Activated CD4-positive, alpha-beta memory T cell treated with anti-CD3 and anti-CD28 coated beads for 36 hours (primary cell): ENCODE results near the gene RSKR. TPM values are rescaled to one million over a fixed set of nuclear protein-coding genes. Genes with fewer than 3 reads are reported as not detected.

Source experiments
- CTCF ChIA-PET: fragments of 350-600 bp; sonication (Branson Sonifier 250); formaldehyde crosslinking; loops from one replicate; lab custom pipeline; 2021; ENCODE audit warnings: antibody characterized with exemption, inconsistent platforms; lab: Charles Lee
- POLR2A ChIA-PET: fragments of 350-600 bp; sonication (Branson Sonifier 250); formaldehyde crosslinking; loops from one replicate; lab custom pipeline; 2021; ENCODE audit warnings: antibody characterized with exemption; lab: Charles Lee
- DNase-seq: peaks from one replicate; pipeline ENCODE4 v3.0.0-alpha.2; 2020
- H3K27ac Mint-ChIP-seq: one replicate; pipeline ENCODE4 v1.8.0; 2021; ENCODE audit warnings: mixed read lengths
- H3K27me3 Mint-ChIP-seq: one replicate; pipeline ENCODE4 v1.8.0; 2021; ENCODE audit warnings: mixed read lengths
- H3K36me3 Mint-ChIP-seq: one replicate; pipeline ENCODE4 v1.8.0; 2021; ENCODE audit warnings: mixed read lengths
- H3K4me1 Mint-ChIP-seq: one replicate; pipeline ENCODE4 v1.8.0; 2021; ENCODE audit warnings: low read depth, mixed read lengths
- H3K4me3 Mint-ChIP-seq: one replicate; pipeline ENCODE4 v1.8.0; 2021; ENCODE audit warnings: mild to moderate bottlenecking, mixed read lengths
- H3K9me3 Mint-ChIP-seq: one replicate; pipeline ENCODE4 v1.8.0; 2021; ENCODE audit warnings: mixed read lengths
- intact Hi-C: fragments of 100-400 bp; cut with micrococcal nuclease; formaldehyde crosslinking; loops from one replicate; pipeline ENCODE4 v1.15.1; 2023
- total RNA-seq, 2 experiments: library from RNA; stranded (reverse); gene quantifications; one replicate each; pipeline ENCODE4 v1.2.3, GENCODE V29; 2021

The RSKR gene
- total RNA-seq, 2 experiments from 2014 or later, result 14.2 to 17.5 TPM

- intact Hi-C loops, result loop anchor here (1.0 to 5.0 kb wide), 6 partner anchors 20 to 353 kb away; partner anchors contain the start of genes BLTP2, PHF12, PROCA1 and SUPT6H
- ChIA-PET CTCF (interaction anchor here (0.6 to 1.6 kb wide), 7 partner anchors 14 to 50 kb away, joined by 3 to 7 read pairs (median 5); partner anchors contain the start of gene PIGS), POLR2A (interaction anchor here (0.6 to 2.4 kb wide), 17 partner anchors 8 to 297 kb away, joined by 3 to 28 read pairs (median 6); partner anchors contain the start of genes ALDOC, BLTP2, PIGS and PROCA1)
- Mint-ChIP-seq H3K9me3 (no peaks in the 10 kb centered on the region), H3K36me3 (peaks cover 11% of the 10 kb centered on the region), H3K4me1 (peaks cover 21% of the 10 kb centered on the region), H3K27me3 (no peaks in the 10 kb centered on the region), H3K27ac (peak within 1 kb of the TSS; percentile 93), H3K4me3 (peak within 1 kb of the TSS; percentile 93)
- peak; percentile 97 for DNase-seq
Measured at GRCh38 chr17:28598799-28599310, 15.1 kb downstream of the RSKR start, which contains the start of gene SPAG5. Gene SPAG5, minus strand, starts transcription at chr17:28599025. Its CDS starts 79 bp downstream, at chr17:28598946.

GRCh38 chr17:28598389-28598788 is 15.6 kb downstream of the RSKR start:
- Mint-ChIP-seq H3K4me3 (peak overlapping the region; percentile 93), H3K27me3 (no peaks in the 10 kb centered on the region), H3K36me3 (peaks cover 11% of the 10 kb centered on the region), H3K4me1 (peaks cover 21% of the 10 kb centered on the region), H3K9me3 (no peaks in the 10 kb centered on the region), H3K27ac (peak overlapping the region; percentile 93)
- CTCF ChIA-PET, result interaction anchor here (0.8 to 1.5 kb wide), 5 partner anchors 14 to 519 kb away, joined by 3 to 6 read pairs (median 5); partner anchors contain the start of genes ALDOC and PIGS
- no peak for DNase-seq
- POLR2A ChIA-PET, result interaction anchor here (1.3 to 2.4 kb wide), 4 partner anchors 15 to 64 kb away, joined by 4 to 28 read pairs (median 9); partner anchors contain the start of genes BLTP2, PIGS, SDF2 and SUPT6H
- intact Hi-C loops, result loop anchor here (2.0 to 5.0 kb wide), 2 partner anchors 112 to 354 kb away; partner anchors contain the start of genes PHF12 and PROCA1

- CTCF ChIA-PET, result interaction anchor here (0.8 to 1.5 kb wide), 4 partner anchors 15 to 519 kb away, joined by 3 to 6 read pairs (median 4); partner anchors contain the start of genes ALDOC and PIGS
- Mint-ChIP-seq H3K4me3 (peak overlapping the region; percentile 93), H3K27ac (peak overlapping the region; percentile 93), H3K27me3 (no peaks in the 10 kb centered on the region), H3K9me3 (no peaks in the 10 kb centered on the region), H3K36me3 (peaks cover 17% of the 10 kb centered on the region), H3K4me1 (peaks cover 21% of the 10 kb centered on the region)
- no peak for DNase-seq
- intact Hi-C loops, result loop anchor here (2.0 to 5.0 kb wide), 2 partner anchors 113 to 355 kb away; partner anchors contain the start of genes PHF12 and PROCA1
- POLR2A ChIA-PET, result interaction anchor here (0.8 to 2.4 kb wide), 5 partner anchors 15 to 65 kb away, joined by 3 to 28 read pairs (median 7); partner anchors contain the start of genes BLTP2, PIGS, SDF2 and SUPT6H
Measured at GRCh38 chr17:28597606-28598383, 16.2 kb downstream of the RSKR start.

- CTCF ChIA-PET, result interaction anchor here (1.0 to 1.2 kb wide), 2 partner anchors 19 to 87 kb away, joined by 3 to 4 read pairs; no protein-coding TSS in a partner anchor
- DNase-seq, result no peak
- no peaks in the 10 kb centered on the region for H3K27me3 Mint-ChIP-seq
- peaks cover under 1% of the 10 kb centered on the region for H3K4me1 Mint-ChIP-seq
- intact Hi-C loops, result no loop called here
- H3K27ac Mint-ChIP-seq, result no peak overlapping the region
- POLR2A ChIA-PET, result interaction anchor here (0.7 to 1.6 kb wide), 4 partner anchors 15 to 70 kb away, joined by 3 to 5 read pairs (median 3); partner anchors contain the start of genes ALDOC, PIGS, SDF2 and SUPT6H
- H3K36me3 Mint-ChIP-seq, result peaks cover 38% of the 10 kb centered on the region
- H3K4me3 Mint-ChIP-seq, result no peak overlapping the region
- no peaks in the 10 kb centered on the region for H3K9me3 Mint-ChIP-seq
Measured at GRCh38 chr17:28592260-28592659, 21.7 kb downstream of the RSKR start.

- ChIA-PET CTCF (no interaction called here), POLR2A (interaction anchor here (1.0 kb wide), 1 partner anchor 9 kb away, joined by 3 read pairs; the partner anchor contains the start of gene ALDOC)
- DNase-seq, result no peak
- peaks cover 32% of the 10 kb centered on the region for H3K36me3 Mint-ChIP-seq
- H3K9me3 Mint-ChIP-seq, result no peaks in the 10 kb centered on the region
- no peaks in the 10 kb centered on the region for H3K27me3 Mint-ChIP-seq
- H3K27ac Mint-ChIP-seq, result no peak overlapping the region
- intact Hi-C loops, result no loop called here
- H3K4me3 Mint-ChIP-seq, result no peak overlapping the region
- H3K4me1 Mint-ChIP-seq, result no peaks in the 10 kb centered on the region
Measured at GRCh38 chr17:28585851-28586250, 28.1 kb downstream of the RSKR start.

GRCh38 chr17:28584434-28584833 is 29.6 kb downstream of the RSKR start:
- Mint-ChIP-seq H3K27me3 (no peaks in the 10 kb centered on the region), H3K27ac (no peak overlapping the region), H3K9me3 (no peaks in the 10 kb centered on the region), H3K36me3 (peaks cover 41% of the 10 kb centered on the region), H3K4me3 (no peak overlapping the region), H3K4me1 (peaks cover 14% of the 10 kb centered on the region)
- intact Hi-C loops, result no loop called here
- no peak for DNase-seq
- CTCF ChIA-PET, result interaction anchor here (1.1 to 1.2 kb wide), 2 partner anchors 29 to 63 kb away, joined by 3 read pairs; no protein-coding TSS in a partner anchor
- POLR2A ChIA-PET, result interaction anchor here (0.8 kb wide), 1 partner anchor 10 kb away, joined by 3 read pairs; no protein-coding TSS in a partner anchor

GRCh38 chr17:28582513-28582912 is 31.5 kb downstream of the RSKR start:
- no peak overlapping the region for H3K27ac Mint-ChIP-seq
- no peaks in the 10 kb centered on the region for H3K27me3 Mint-ChIP-seq
- H3K9me3 Mint-ChIP-seq, result no peaks in the 10 kb centered on the region
- DNase-seq, result no peak
- ChIA-PET CTCF (no interaction called here), POLR2A (interaction anchor here (0.7 to 1.4 kb wide), 2 partner anchors 16 to 1714 kb away, joined by 3 to 4 read pairs; partner anchors contain the start of gene SPAG5)
- intact Hi-C loops, result no loop called here
- peaks cover 23% of the 10 kb centered on the region for H3K4me1 Mint-ChIP-seq
- H3K4me3 Mint-ChIP-seq, result no peak overlapping the region
- H3K36me3 Mint-ChIP-seq, result peaks cover 44% of the 10 kb centered on the region

GRCh38 chr17:28580959-28581358 is 33.0 kb downstream of the RSKR start:
- intact Hi-C loops, result no loop called here
- no peaks in the 10 kb centered on the region for H3K27me3 Mint-ChIP-seq
- CTCF ChIA-PET, result no interaction called here
- peaks cover 44% of the 10 kb centered on the region for H3K36me3 Mint-ChIP-seq
- H3K27ac Mint-ChIP-seq, result no peak overlapping the region
- H3K4me3 Mint-ChIP-seq, result no peak overlapping the region
- H3K4me1 Mint-ChIP-seq, result peaks cover 32% of the 10 kb centered on the region
- POLR2A ChIA-PET, result interaction anchor here (1.1 kb wide), 1 partner anchor 9 kb away, joined by 4 read pairs; no protein-coding TSS in a partner anchor
- DNase-seq, result no peak
- H3K9me3 Mint-ChIP-seq, result no peaks in the 10 kb centered on the region

GRCh38 chr17:28579526-28579925 is 34.5 kb downstream of the RSKR start:
- peaks cover 38% of the 10 kb centered on the region for H3K36me3 Mint-ChIP-seq
- H3K4me1 Mint-ChIP-seq, result peaks cover 35% of the 10 kb centered on the region

GRCh38 chr17:28578246-28579195 is 35.5 kb downstream of the RSKR start:
- Mint-ChIP-seq H3K4me1 (peaks cover 35% of the 10 kb centered on the region), H3K36me3 (peaks cover 38% of the 10 kb centered on the region), H3K27me3 (no peaks in the 10 kb centered on the region), H3K27ac (peak overlapping the region; percentile 84), H3K9me3 (no peaks in the 10 kb centered on the region), H3K4me3 (peak overlapping the region; percentile 20)
- CTCF ChIA-PET, result interaction anchor here (0.9 to 3.8 kb wide), 3 partner anchors 8 to 83 kb away, joined by 4 to 20 read pairs (median 8); no protein-coding TSS in a partner anchor
- POLR2A ChIA-PET, result interaction anchor here (0.5 to 1.4 kb wide), 6 partner anchors 8 to 130 kb away, joined by 3 to 7 read pairs (median 3); no protein-coding TSS in a partner anchor
- intact Hi-C loops, result loop anchor here (1.0 kb wide), 3 partner anchors 8 to 29 kb away; partner anchors contain the start of gene SPAG5
- DNase-seq, result no peak

More at GRCh38 chr17:28579526-28579925, 34.5 kb downstream of the RSKR start:
- Mint-ChIP-seq H3K27ac (peak overlapping the region; percentile 84), H3K27me3 (no peaks in the 10 kb centered on the region), H3K4me3 (no peak overlapping the region), H3K9me3 (no peaks in the 10 kb centered on the region)
- ChIA-PET POLR2A (interaction anchor here (0.6 to 1.1 kb wide), 4 partner anchors 9 to 20 kb away, joined by 3 to 7 read pairs (median 4); no protein-coding TSS in a partner anchor), CTCF (interaction anchor here (1.7 to 3.8 kb wide), 2 partner anchors 9 to 31 kb away, joined by 8 to 20 read pairs; no protein-coding TSS in a partner anchor)
- peak; percentile 77 for DNase-seq
- intact Hi-C loops, result loop anchor here (1.0 kb wide), 3 partner anchors 9 to 30 kb away; partner anchors contain the start of gene SPAG5
